Stimulated activated CD8-positive, alpha-beta memory T cell treated with anti-CD3 and anti-CD28 coated beads, Interleukin-4, amount 100 ng/mL, for 1 hour (primary cell): Measurements from ENCODE around the gene KLK1.
"Not testable (repeated sequence)": the region's sequence is repeated elsewhere in the genome, so short reads cannot be mapped to it uniquely, and the experiment has no call there.

Experiments
- DNase-seq, 2 donors: peaks; one replicate each; pipeline ENCODE4 v3.0.0-alpha.2; 2020; ENCODE audit warnings: low read depth in 2 of 2, low spot score in 1 of 2

Gene KLK1

GRCh38 chr19:50794074-50794875 lies 29.3 kb downstream of the KLK1 start:
- no peak for DNase-seq

- no peak for DNase-seq
These were observed 30.0 kb downstream of the KLK1 start for GRCh38 chr19:50793558-50794065.

GRCh38 chr19:50792272-50793250 lies 31.0 kb downstream of the KLK1 start:
- DNase-seq, result no peak

GRCh38 chr19:50791594-50792271 lies 31.9 kb downstream of the KLK1 start:
- DNase-seq, result no peak

GRCh38 chr19:50790922-50791467 lies 32.6 kb downstream of the KLK1 start:
- no peak for DNase-seq

- DNase-seq, result no peak
These were observed 33.2 kb downstream of the KLK1 start, which contains the start of gene ACP4 for GRCh38 chr19:50790396-50790795. TSS of gene ACP4 (plus strand) at chr19:50790415. CDS start at chr19:50790415, 0 bp downstream.

GRCh38 chr19:50785329-50785728 lies 38.3 kb downstream of the KLK1 start:
- no peak for DNase-seq

- no peak for DNase-seq
These were observed 38.9 kb downstream of the KLK1 start for GRCh38 chr19:50784710-50785109.

- not testable (repeated sequence) for DNase-seq
These were observed 39.8 kb downstream of the KLK1 start for GRCh38 chr19:50783848-50784152.

GRCh38 chr19:50780753-50781435 lies 42.7 kb downstream of the KLK1 start:
- DNase-seq, result no peak

GRCh38 chr19:50779504-50780457 lies 43.8 kb downstream of the KLK1 start:
- no peak for DNase-seq

- no peak for DNase-seq
These were observed 44.6 kb downstream of the KLK1 start for GRCh38 chr19:50778906-50779430.

GRCh38 chr19:50777830-50778303 lies 45.7 kb downstream of the KLK1 start:
- no peak for DNase-seq

GRCh38 chr19:50777261-50777660 lies 46.3 kb downstream of the KLK1 start:
- DNase-seq, result no peak

- DNase-seq, result no peak
These were observed 47.5 kb downstream of the KLK1 start for GRCh38 chr19:50776131-50776530.

- DNase-seq, result not testable (repeated sequence)
These were observed 50.1 kb downstream of the KLK1 start for GRCh38 chr19:50773454-50773853.

GRCh38 chr19:50772912-50773311 lies 50.7 kb downstream of the KLK1 start:
- DNase-seq, result not testable (repeated sequence)

- no peak for DNase-seq
These were observed 51.1 kb downstream of the KLK1 start for GRCh38 chr19:50772476-50772875.

GRCh38 chr19:50770888-50771287 lies 52.7 kb downstream of the KLK1 start:
- no peak for DNase-seq
